ENCODE data around the gene SYT17. TPM values are rescaled to one million over a fixed set of nuclear protein-coding genes. Genes with fewer than 3 reads are reported as not detected.
"Not testable (repeated sequence)": the region's sequence is repeated elsewhere in the genome, so short reads cannot be mapped to it uniquely, and the experiment has no call there.

Gene SYT17
- polyA plus RNA-seq, 4 donors = 1.8 to 7.1 (median 3.3) TPM

GRCh38 chr16:19183187-19183586 is 15.1 kb downstream of the SYT17 start:
- no peak for FAIRE-seq
- DNase-seq = no peak
- H3K27me3 ChIP-seq (ENCODE audit: control insufficient read depth in 3 of 3, insufficient read depth in 3 of 3, low read length in 3 of 3) = no peaks in the 10 kb centered on the region
- WGBS, 3 donors = 70 to 80% (median 71%) methylated on average over 6 of the region's 6 CpGs
- peaks cover 0 to 30% (median 0%) of the 10 kb centered on the region in 3 donors for H3K36me3 ChIP-seq (ENCODE audit: control insufficient read depth in 3 of 3, insufficient read depth in 2 of 3, low read depth in 1 of 3, low read length in 3 of 3)
- no peak overlapping the region for H3K27ac ChIP-seq (ENCODE audit: low read depth in 1 of 3, low read length in 2 of 3)
- H3K4me3 ChIP-seq (ENCODE audit: low read depth in 1 of 3, low read length in 3 of 3) = no peak overlapping the region
- H3K4me1 ChIP-seq (ENCODE audit: control insufficient read depth in 3 of 3, insufficient read depth in 2 of 3, low read depth in 1 of 3, low read length in 2 of 3) = peaks cover 0 to 3% (median 0%) of the 10 kb centered on the region in 3 donors
- no peaks in the 10 kb centered on the region for H3K9me3 ChIP-seq (ENCODE audit: control insufficient read depth in 2 of 2, insufficient read depth in 1 of 2, low read depth in 1 of 2, low read length in 1 of 2)

- Histone ChIP-seq H3K4me3 (ENCODE audit: low read depth in 1 of 3, low read length in 3 of 3) (no peak overlapping the region), H3K27me3 (ENCODE audit: control insufficient read depth in 3 of 3, insufficient read depth in 3 of 3, low read length in 3 of 3) (no peaks in the 10 kb centered on the region), H3K27ac (ENCODE audit: low read depth in 1 of 3, low read length in 2 of 3) (no peak overlapping the region), H3K9me3 (ENCODE audit: control insufficient read depth in 2 of 2, insufficient read depth in 1 of 2, low read depth in 1 of 2, low read length in 1 of 2) (no peaks in the 10 kb centered on the region), H3K4me1 (ENCODE audit: control insufficient read depth in 3 of 3, insufficient read depth in 2 of 3, low read depth in 1 of 3, low read length in 2 of 3) (peaks cover 0 to 3% (median 0%) of the 10 kb centered on the region in 3 donors), H3K36me3 (ENCODE audit: control insufficient read depth in 3 of 3, insufficient read depth in 2 of 3, low read depth in 1 of 3, low read length in 3 of 3) (peaks cover 0 to 30% (median 0%) of the 10 kb centered on the region in 3 donors)
- WGBS, 3 donors = 66 to 93% (median 77%) methylated on average over 9 of the region's 9 CpGs
- FAIRE-seq (no peak), DNase-seq (no peak)
Measured at GRCh38 chr16:19184823-19185509, 16.9 kb downstream of the SYT17 start.

- DNase-seq (no peak), FAIRE-seq (no peak)
- Histone ChIP-seq H3K4me1 (ENCODE audit: control insufficient read depth in 3 of 3, insufficient read depth in 2 of 3, low read depth in 1 of 3, low read length in 2 of 3) (peaks cover 0 to 3% (median 0%) of the 10 kb centered on the region in 3 donors), H3K27ac (ENCODE audit: low read depth in 1 of 3, low read length in 2 of 3) (no peak overlapping the region), H3K4me3 (ENCODE audit: low read depth in 1 of 3, low read length in 3 of 3) (no peak overlapping the region), H3K36me3 (ENCODE audit: control insufficient read depth in 3 of 3, insufficient read depth in 2 of 3, low read depth in 1 of 3, low read length in 3 of 3) (peaks cover 0 to 26% (median 0%) of the 10 kb centered on the region in 3 donors), H3K9me3 (ENCODE audit: control insufficient read depth in 2 of 2, insufficient read depth in 1 of 2, low read depth in 1 of 2, low read length in 1 of 2) (no peaks in the 10 kb centered on the region), H3K27me3 (ENCODE audit: control insufficient read depth in 3 of 3, insufficient read depth in 3 of 3, low read length in 3 of 3) (no peaks in the 10 kb centered on the region)
- 91 to 94% (median 92%) methylated on average over 8 of the region's 8 CpGs for WGBS, 3 donors
Measured at GRCh38 chr16:19185510-19185851, 17.4 kb downstream of the SYT17 start.

- Histone ChIP-seq H3K4me3 (ENCODE audit: low read depth in 1 of 3, low read length in 3 of 3) (no peak overlapping the region), H3K36me3 (ENCODE audit: control insufficient read depth in 3 of 3, insufficient read depth in 2 of 3, low read depth in 1 of 3, low read length in 3 of 3) (peaks cover 0 to 22% (median 0%) of the 10 kb centered on the region in 3 donors), H3K27me3 (ENCODE audit: control insufficient read depth in 3 of 3, insufficient read depth in 3 of 3, low read length in 3 of 3) (no peaks in the 10 kb centered on the region), H3K9me3 (ENCODE audit: control insufficient read depth in 2 of 2, insufficient read depth in 1 of 2, low read depth in 1 of 2, low read length in 1 of 2) (peaks cover 0 to 2% of the 10 kb centered on the region in 2 donors), H3K4me1 (ENCODE audit: control insufficient read depth in 3 of 3, insufficient read depth in 2 of 3, low read depth in 1 of 3, low read length in 2 of 3) (peaks cover 0 to 3% (median 0%) of the 10 kb centered on the region in 3 donors), H3K27ac (ENCODE audit: low read depth in 1 of 3, low read length in 2 of 3) (no peak overlapping the region)
- no peak for DNase-seq
- no peak for FAIRE-seq
- 81 to 86% (median 85%) methylated on average over 6 of the region's 6 CpGs for WGBS, 3 donors
Measured at GRCh38 chr16:19186408-19186807, 18.4 kb downstream of the SYT17 start.

GRCh38 chr16:19187961-19188360 is 19.9 kb downstream of the SYT17 start:
- not testable (repeated sequence) for H3K4me1 ChIP-seq (ENCODE audit: control insufficient read depth in 3 of 3, insufficient read depth in 2 of 3, low read depth in 1 of 3, low read length in 2 of 3); H3K4me3 ChIP-seq (ENCODE audit: low read depth in 1 of 3, low read length in 3 of 3); FAIRE-seq; H3K27ac ChIP-seq (ENCODE audit: low read depth in 1 of 3, low read length in 2 of 3); DNase-seq; H3K9me3 ChIP-seq (ENCODE audit: control insufficient read depth in 2 of 2, insufficient read depth in 1 of 2, low read depth in 1 of 2, low read length in 1 of 2); H3K27me3 ChIP-seq (ENCODE audit: control insufficient read depth in 3 of 3, insufficient read depth in 3 of 3, low read length in 3 of 3)
- 77 to 90% (median 81%) methylated on average over 3 of the region's 3 CpGs for WGBS, 3 donors
- H3K36me3 ChIP-seq (ENCODE audit: control insufficient read depth in 3 of 3, insufficient read depth in 2 of 3, low read depth in 1 of 3, low read length in 3 of 3) = peaks cover 0 to 21% (median 0%) of the 10 kb centered on the region in 3 donors

GRCh38 chr16:19188406-19188805 is 20.4 kb downstream of the SYT17 start:
- 67 to 86% (median 74%) methylated on average over 5 of the region's 5 CpGs for WGBS, 3 donors
- H3K4me3 ChIP-seq (ENCODE audit: low read depth in 1 of 3, low read length in 3 of 3) = no peak overlapping the region
- FAIRE-seq = no peak
- H3K27ac ChIP-seq (ENCODE audit: low read depth in 1 of 3, low read length in 2 of 3) = no peak overlapping the region
- peaks cover 0 to 3% (median 0%) of the 10 kb centered on the region in 3 donors for H3K4me1 ChIP-seq (ENCODE audit: control insufficient read depth in 3 of 3, insufficient read depth in 2 of 3, low read depth in 1 of 3, low read length in 2 of 3)
- H3K27me3 ChIP-seq (ENCODE audit: control insufficient read depth in 3 of 3, insufficient read depth in 3 of 3, low read length in 3 of 3) = no peaks in the 10 kb centered on the region
- DNase-seq = no peak
- H3K36me3 ChIP-seq (ENCODE audit: control insufficient read depth in 3 of 3, insufficient read depth in 2 of 3, low read depth in 1 of 3, low read length in 3 of 3) = peaks cover 0 to 20% (median 0%) of the 10 kb centered on the region in 3 donors
- peaks cover 0 to 2% of the 10 kb centered on the region in 2 donors for H3K9me3 ChIP-seq (ENCODE audit: control insufficient read depth in 2 of 2, insufficient read depth in 1 of 2, low read depth in 1 of 2, low read length in 1 of 2)

- FAIRE-seq (no peak), DNase-seq (no peak)
- no peak overlapping the region for H3K4me3 ChIP-seq (ENCODE audit: low read depth in 1 of 3, low read length in 3 of 3)
- WGBS, 3 donors = 91 to 95% (median 92%) methylated on average over 4 of the region's 4 CpGs
- H3K27ac ChIP-seq (ENCODE audit: low read depth in 1 of 3, low read length in 2 of 3) = no peak overlapping the region
- H3K27me3 ChIP-seq (ENCODE audit: control insufficient read depth in 3 of 3, insufficient read depth in 3 of 3, low read length in 3 of 3) = no peaks in the 10 kb centered on the region
- H3K9me3 ChIP-seq (ENCODE audit: control insufficient read depth in 2 of 2, insufficient read depth in 1 of 2, low read depth in 1 of 2, low read length in 1 of 2) = peaks cover 0 to 7% of the 10 kb centered on the region in 2 donors
- H3K4me1 ChIP-seq (ENCODE audit: control insufficient read depth in 3 of 3, insufficient read depth in 2 of 3, low read depth in 1 of 3, low read length in 2 of 3) = no peaks in the 10 kb centered on the region
- H3K36me3 ChIP-seq (ENCODE audit: control insufficient read depth in 3 of 3, insufficient read depth in 2 of 3, low read depth in 1 of 3, low read length in 3 of 3) = peaks cover 0 to 12% (median 0%) of the 10 kb centered on the region in 3 donors
Measured at GRCh38 chr16:19192865-19193264, 24.8 kb downstream of the SYT17 start.

- H3K4me1 ChIP-seq (ENCODE audit: control insufficient read depth in 3 of 3, insufficient read depth in 2 of 3, low read depth in 1 of 3, low read length in 2 of 3) = no peaks in the 10 kb centered on the region
- DNase-seq = no peak
- H3K27me3 ChIP-seq (ENCODE audit: control insufficient read depth in 3 of 3, insufficient read depth in 3 of 3, low read length in 3 of 3) = no peaks in the 10 kb centered on the region
- 68 to 71% (median 69%) methylated on average over 6 of the region's 6 CpGs for WGBS, 3 donors
- no peak overlapping the region for H3K4me3 ChIP-seq (ENCODE audit: low read depth in 1 of 3, low read length in 3 of 3)
- peaks cover 0 to 35% of the 10 kb centered on the region in 2 donors for H3K9me3 ChIP-seq (ENCODE audit: control insufficient read depth in 2 of 2, insufficient read depth in 1 of 2, low read depth in 1 of 2, low read length in 1 of 2)
- no peak for FAIRE-seq
- peaks cover 0 to 16% (median 0%) of the 10 kb centered on the region in 3 donors for H3K36me3 ChIP-seq (ENCODE audit: control insufficient read depth in 3 of 3, insufficient read depth in 2 of 3, low read depth in 1 of 3, low read length in 3 of 3)
- no peak overlapping the region for H3K27ac ChIP-seq (ENCODE audit: low read depth in 1 of 3, low read length in 2 of 3)
Measured at GRCh38 chr16:19196871-19197270, 28.8 kb downstream of the SYT17 start.
